GM19467 (cell line): Measurements from ENCODE around the gene SCN1B.

Source experiments
- ATAC-seq: cut with Tn5 transposase; IDR thresholded peaks from one replicate; pipeline ENCODE4 v1.9.1; 2021; ENCODE audit warnings: mild to moderate bottlenecking, moderate library complexity; ENCODE audit not compliant: unreplicated experiment

The SCN1B gene

DNA sequence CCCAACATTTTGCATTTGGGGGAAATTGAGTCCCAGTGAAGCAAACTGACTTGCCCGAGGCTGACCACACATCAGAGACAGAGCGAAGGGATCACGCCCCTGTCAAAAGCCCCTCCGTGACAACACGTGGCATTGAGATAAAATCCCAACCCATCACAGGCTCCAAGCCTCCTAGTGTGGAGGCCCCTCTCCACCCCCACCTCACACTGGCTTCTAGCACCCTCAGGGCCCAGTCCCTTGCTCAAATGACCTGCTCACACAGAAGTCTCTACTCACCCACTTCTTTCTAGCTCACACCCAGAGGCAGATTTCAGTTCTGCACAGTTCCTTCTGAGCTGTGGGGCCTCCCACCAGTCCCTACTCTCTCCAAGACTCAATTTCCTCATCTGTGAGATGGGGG lies 21.5 kb downstream of the SCN1B start:
- ATAC-seq = no peak

DNA sequence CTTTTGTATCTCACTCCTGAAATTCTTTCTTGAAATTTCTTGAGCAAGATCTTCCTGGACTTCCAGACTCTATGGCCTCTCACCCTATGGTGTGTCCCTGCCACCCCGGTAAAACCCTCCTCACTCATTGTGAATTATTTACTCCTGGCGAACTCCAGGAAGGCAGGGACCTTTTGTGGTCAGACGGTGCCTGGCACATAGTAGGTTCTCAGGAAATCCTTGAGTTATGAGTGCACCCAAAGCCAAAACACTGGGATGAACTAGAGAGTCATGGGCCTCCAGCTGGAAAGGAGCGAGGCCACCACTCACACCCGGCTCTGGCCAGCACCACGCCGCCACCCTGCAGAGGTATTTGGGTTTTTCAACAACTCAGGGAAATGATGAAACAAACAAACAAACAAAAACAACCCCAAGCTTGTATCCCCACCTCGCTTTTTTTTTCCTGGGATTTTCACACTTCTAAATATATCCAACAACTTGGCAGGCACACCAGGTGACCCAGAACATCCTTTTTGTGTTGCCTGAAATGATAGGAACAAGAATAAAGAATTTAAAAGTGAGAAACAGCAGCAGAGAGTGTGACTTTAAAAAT lies 22.4 kb downstream of the SCN1B start:
- ATAC-seq = no peak

DNA sequence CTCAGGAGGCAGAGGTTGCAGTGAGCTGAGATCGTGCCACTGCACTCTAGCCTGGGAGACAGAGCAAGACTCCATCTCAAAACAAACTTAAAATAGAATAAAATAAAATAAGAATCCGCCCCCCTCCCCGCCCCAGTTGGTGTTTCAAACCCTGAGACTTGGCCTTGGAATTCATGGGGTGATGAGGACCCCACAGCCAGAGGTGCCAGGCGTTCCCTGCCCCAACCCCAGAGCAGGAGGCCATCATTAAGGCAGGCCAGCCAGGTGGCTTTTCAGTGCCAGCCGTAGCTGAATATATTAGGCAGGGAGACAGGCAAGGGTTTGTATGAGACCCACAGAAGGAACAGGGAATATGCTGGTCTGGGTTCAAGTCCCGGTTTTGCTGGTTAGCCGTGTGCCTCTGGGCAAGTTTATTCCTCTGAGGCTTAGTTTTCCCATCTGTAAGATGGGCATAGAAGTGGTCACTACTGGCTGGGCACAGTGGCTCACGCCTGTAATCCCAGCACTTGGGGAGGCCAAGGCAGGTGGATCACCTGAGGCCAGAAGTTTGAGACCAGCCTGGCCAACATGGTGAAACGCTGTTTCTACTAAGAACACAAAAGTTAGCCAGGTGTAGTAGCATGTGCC lies 23.5 kb downstream of the SCN1B start:
- ATAC-seq = no peak

GRCh38 chr19:35054626-35055025 lies 24.4 kb downstream of the SCN1B start:
- no peak for ATAC-seq

- no peak for ATAC-seq
These were observed 25.5 kb downstream of the SCN1B start for GRCh38 chr19:35055715-35056179.

GRCh38 chr19:35056513-35057063 lies 26.3 kb downstream of the SCN1B start:
- ATAC-seq = no peak

DNA sequence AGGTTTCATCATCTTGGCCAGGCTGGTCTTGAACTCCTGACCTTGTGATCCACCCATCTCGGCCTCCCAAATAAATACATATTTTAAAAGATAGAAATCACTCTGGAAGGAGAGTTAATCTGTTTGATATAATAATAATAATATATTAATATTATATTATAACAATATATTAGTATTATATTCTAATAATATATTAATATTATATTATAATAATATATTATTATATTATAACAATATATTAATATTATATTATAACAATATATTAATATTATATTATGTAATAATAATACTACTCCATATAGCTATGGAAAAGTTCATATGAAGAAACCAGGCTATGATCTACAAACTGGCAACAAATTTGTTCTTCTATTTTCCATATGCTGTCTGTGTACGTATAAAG lies 28.1 kb downstream of the SCN1B start:
- no peak for ATAC-seq

DNA sequence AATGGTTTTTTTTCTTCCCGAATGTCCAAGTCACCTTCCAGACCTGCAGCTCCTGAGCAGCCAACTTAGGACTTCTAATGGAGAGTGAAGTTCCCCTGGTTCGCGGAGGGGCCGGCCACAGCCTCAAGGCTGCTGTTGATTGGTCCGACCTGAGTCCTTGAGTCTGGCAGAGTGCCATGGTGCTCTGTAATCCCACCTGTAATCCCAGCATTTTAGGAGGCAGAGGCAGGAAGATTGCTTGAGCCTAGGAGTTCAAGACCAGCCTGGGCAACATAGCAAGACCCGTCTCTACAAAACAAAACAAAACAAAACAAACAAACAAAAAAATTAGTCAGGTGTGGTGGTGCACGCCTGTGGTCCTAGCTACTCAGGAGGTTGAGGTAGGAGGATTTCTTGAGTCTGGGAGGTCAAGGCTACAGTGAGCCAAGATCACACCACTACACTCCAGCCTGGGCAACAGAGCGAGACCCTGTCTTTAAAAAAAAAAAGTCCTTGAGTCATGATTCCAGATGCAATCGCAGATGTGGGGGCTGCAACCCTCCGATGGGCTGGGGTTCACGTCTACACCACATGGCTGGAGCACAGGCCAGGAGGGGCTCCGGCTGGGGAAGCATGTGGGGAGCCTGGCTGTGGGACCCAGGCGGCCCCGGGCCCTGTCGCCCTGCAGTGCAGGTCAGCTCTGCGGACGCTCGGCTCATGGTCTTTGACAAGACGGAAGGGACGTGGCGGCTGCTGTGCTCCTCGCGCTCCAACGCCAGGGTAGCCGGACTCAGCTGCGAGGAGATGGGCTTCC lies 28.9 kb downstream of the SCN1B start:
- ATAC-seq = no peak

DNA sequence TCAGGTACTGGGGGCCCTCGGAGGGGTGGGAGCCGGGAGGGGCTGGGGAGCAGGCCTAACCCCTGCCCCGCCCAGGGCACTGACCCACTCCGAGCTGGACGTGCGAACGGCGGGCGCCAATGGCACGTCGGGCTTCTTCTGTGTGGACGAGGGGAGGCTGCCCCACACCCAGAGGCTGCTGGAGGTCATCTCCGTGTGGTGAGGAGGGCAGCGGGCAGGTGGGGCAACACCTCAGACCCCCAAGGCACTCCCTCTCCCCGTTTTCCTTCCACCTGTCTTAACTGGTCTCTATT lies 29.5 kb downstream of the SCN1B start:
- no peak for ATAC-seq

GRCh38 chr19:35060160-35060855 lies 30.0 kb downstream of the SCN1B start:
- no peak for ATAC-seq

DNA sequence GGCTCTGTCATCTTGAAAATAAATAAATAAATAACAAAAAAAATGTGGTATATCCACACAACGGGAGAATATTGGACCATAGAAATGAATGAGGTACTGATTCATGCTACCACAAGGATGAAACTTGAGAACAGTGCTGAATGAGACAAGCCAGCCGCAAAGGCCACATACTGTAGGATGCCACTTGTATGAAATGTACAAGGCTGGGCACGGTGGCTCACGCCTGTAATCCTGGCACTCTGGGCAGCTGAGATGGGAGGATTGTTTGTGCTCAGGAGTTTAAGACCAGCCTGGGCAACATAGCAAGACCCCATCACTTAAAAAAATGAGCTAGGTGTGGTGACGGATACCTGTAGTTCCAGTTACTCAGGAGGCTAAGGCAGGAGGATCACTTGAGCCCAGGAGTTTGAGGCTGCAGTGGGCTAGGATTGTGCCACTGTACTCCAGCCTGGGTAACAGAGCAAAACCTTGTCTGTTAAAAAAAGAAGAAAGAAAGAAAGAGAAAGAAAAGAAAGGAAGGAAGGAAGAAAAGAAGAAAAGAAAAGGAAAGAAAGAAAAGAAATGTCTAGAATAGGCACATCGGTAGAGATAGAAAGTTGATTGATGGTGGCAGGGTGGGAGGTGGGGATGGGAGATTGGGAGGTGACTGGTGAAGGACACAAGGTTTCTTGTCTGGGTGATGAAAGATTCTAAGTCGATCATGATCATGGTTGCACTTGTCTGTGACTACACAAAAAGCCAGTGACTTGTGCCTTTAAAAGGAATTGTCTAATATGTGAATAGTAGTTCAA lies 31.5 kb downstream of the SCN1B start:
- ATAC-seq = no peak

DNA sequence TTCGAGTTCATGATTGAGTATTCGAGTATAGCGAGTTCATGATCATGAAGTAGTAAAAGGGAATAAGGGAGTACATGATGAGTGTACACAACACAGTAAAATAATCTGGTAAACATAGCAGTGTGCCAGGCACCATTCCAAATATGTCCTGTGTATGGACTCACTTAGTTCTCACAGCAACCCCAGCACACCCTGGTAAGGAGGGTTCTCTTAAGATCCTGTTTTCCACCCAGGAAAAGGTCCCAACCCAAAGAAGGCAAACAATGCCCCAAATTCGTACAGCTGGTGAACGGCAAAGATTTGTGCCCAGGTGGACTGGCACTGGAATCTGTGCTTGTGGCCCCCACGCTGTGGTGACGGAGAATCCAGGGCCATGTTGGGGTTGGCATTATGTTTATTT lies 32.7 kb downstream of the SCN1B start:
- no peak for ATAC-seq

DNA sequence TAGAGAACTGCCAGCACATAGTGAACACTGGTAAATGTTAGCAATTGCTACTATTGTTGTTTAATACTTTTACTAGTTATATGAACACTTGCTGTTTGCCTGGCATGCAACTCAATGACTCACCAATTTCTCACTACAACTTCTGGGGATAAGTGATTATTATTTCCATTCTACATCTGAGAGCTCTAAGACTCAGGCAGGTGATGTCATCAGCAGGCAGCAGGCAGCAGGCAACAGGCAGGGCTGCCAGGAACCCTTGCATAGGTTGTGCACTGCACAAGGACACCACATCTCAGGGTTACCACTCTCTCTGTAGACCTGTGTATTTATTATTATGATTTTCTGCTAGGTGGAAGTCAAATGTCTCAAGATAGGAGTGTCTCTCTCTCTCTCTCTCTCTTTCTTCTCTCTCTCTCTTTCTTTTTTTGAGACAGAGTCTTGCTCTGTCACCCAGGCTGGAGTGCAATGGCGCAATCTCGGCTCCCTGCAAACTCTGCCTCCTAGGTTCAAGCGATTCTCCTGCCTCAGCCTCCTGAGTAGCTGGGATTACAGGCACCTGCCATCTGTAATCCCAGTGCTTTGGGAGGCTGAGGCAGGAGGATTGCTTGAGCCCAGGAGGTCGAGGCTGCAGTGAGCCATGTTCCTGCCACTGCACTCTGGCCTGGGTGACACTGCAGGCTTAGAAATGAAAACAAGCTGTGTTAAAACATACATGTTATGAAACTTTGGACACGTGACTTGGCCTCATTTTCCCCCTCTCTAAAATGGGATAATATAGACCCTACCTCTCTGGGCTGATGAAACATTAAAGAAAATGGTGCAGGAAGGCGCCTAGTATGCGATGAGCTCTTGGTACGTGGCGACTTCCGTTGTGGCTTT lies 33.9 kb downstream of the SCN1B start:
- no peak for ATAC-seq

DNA sequence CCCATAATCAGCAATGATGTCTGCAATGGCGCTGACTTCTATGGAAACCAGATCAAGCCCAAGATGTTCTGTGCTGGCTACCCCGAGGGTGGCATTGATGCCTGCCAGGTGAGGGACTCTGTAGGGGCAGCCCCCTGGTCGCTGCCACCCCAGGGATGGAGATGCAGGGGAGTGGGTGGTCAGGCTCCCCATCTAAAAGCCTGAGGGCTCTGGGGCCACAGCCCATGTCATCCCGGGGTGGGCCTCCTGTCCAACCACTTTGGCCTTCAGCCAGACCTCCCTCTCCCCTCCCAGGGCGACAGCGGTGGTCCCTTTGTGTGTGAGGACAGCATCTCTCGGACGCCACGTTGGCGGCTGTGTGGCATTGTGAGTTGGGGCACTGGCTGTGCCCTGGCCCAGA lies 35.3 kb downstream of the SCN1B start:
- ATAC-seq = no peak

- no peak for ATAC-seq
These were observed 35.9 kb downstream of the SCN1B start for GRCh38 chr19:35066121-35066520.

DNA sequence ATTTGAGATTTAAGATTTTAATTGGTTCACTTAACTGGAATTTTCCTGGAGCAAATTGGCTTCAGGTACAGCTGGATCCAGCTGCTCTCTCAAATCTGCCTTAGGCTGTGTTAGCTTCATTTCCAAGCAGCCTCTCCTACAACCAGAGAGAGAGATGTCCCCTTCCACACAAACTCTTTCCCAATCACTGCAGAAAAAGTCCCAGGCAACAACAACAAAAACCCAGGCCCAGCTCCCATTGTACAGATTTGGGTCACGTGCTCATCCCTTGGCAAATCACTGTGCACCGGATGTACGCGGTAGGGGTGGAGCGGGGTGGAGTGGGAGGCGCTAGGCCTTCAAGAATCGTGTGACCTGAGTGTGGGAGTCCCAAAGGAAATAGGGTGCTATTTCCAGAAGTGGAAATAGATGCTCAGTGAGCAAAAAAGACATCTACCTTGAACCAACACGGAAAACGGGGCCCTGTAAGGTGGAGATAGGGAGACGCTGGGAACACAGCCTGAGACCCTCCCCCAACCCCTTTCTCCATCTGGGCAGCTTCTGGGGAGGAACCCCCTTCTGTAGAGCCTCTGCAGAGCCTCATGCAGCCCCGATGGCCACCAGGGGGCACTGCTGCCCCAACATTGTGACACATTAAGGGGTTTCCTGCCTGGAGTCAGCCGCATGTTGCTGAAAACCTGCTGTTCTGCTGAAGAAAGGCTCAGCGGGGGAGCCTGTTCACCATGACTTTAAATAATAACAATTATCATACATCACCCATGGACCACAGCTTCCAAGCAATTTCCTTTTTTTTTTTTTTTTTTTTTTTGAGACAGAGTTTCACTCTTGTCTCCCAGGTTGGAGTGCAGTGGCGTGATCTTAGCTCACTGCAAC lies 36.7 kb downstream of the SCN1B start:
- ATAC-seq = peak; percentile 83

- no peak for ATAC-seq
These were observed 38.8 kb downstream of the SCN1B start for GRCh38 chr19:35068941-35069634.

GRCh38 chr19:35069696-35070095 lies 39.4 kb downstream of the SCN1B start:
- ATAC-seq = no peak
